ENCODE results near the gene MSANTD1.

Gene MSANTD1

DNA sequence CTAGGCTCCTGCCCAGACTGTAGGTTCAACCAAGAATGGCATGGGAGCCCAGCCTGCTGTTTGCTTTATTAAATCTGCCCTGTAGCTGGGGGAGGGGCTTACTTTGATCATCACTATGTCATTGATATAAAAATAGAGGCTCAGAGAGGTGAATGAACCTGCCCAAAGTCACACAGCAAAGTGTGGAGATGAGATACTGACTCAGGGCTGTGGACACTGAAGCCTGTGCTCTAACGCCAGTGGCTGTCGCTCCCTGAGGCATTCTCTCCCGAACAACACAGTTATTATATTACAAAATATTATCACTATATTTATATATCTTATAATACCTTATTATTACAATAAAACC, 3.5 kb downstream of the MSANTD1 start:
- H3K27ac ChIP-seq (ENCODE audit: low read length) = no peak overlapping the region

DNA sequence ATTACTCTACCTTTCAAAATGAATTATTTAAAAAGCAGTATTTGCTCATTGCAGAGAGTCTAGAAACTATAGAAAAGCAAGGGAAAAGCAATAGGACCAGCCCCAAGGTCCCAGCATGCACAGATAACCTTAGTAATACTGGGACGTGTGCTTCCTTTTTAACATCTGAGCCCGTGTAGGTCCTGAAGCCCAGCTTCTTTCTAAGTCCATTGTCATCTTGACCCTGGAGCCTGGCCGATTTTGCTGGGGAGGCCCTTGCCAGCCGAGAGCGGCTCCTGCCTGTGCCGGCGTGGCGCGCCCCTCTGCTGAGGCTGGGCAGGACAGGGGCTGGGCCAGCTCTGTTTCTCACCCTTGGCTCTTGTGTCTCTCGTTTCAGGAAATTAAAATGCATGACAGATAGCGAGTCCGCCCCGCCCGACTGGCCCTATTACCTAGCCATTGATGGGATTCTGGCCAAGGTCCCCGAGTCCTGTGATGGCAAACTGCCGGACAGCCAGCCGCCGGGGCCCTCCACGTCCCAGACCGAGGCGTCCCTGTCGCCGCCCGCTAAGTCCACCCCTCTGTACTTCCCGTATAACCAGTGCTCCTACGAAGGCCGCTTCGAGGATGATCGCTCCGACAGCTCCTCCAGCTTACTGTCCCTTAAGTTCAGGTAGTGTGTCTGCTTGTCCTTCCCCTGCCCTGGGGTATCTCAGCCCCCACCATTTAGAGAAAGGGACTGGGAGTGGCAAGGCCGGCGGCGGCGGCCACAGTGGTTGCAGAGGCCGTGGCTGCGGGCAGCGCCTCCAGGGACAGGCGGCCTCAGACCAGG, 4.1 kb downstream of the MSANTD1 start:
- H3K4me1 ChIP-seq (ENCODE audit: control insufficient read depth, low read depth, low read length) = no peaks in the 10 kb centered on the region
- no peaks in the 10 kb centered on the region for H3K27me3 ChIP-seq (ENCODE audit: control insufficient read depth, insufficient read depth, low read length)
- H3K4me3 ChIP-seq (ENCODE audit: low read length) = no peak overlapping the region
- H3K9ac ChIP-seq (ENCODE audit: low read length) = no peak overlapping the region
- H3K36me3 ChIP-seq (ENCODE audit: control insufficient read depth, low read depth, low read length) = no peaks in the 10 kb centered on the region
- no peak overlapping the region for H3K27ac ChIP-seq (ENCODE audit: low read length)
- H3K9me3 ChIP-seq (ENCODE audit: control insufficient read depth, low read depth, low read length) = no peaks in the 10 kb centered on the region

More for the DNA sequence above, 3.5 kb downstream of the MSANTD1 start:
- Histone ChIP-seq H3K9me3 (ENCODE audit: control insufficient read depth, low read depth, low read length) (no peaks in the 10 kb centered on the region), H3K4me1 (ENCODE audit: control insufficient read depth, low read depth, low read length) (no peaks in the 10 kb centered on the region), H3K9ac (ENCODE audit: low read length) (no peak overlapping the region), H3K36me3 (ENCODE audit: control insufficient read depth, low read depth, low read length) (no peaks in the 10 kb centered on the region), H3K4me3 (ENCODE audit: low read length) (no peak overlapping the region), H3K27me3 (ENCODE audit: control insufficient read depth, insufficient read depth, low read length) (no peaks in the 10 kb centered on the region)

DNA sequence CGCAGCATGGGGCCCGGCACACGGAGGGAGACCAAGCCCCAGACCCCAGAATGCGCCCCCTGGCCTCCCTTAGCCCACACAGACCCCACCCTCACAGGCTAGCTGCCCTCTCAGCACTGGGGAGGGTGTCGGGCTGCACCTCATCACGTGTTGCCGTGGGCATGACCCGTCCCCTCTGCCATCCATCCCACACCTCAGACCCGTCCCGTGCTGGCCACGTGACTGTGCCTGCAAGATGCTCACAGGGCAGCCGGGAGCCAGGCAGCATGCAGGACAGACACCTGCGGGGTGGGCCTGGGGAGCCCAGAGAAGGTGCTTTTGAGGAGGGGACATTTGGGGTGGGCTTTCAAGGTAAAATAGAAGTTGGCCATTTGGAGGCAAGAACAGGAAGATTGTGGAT, 4.8 kb downstream of the MSANTD1 start:
- Histone ChIP-seq H3K9ac (ENCODE audit: low read length) (no peak overlapping the region), H3K27me3 (ENCODE audit: control insufficient read depth, insufficient read depth, low read length) (no peaks in the 10 kb centered on the region), H3K27ac (ENCODE audit: low read length) (no peak overlapping the region), H3K36me3 (ENCODE audit: control insufficient read depth, low read depth, low read length) (no peaks in the 10 kb centered on the region), H3K9me3 (ENCODE audit: control insufficient read depth, low read depth, low read length) (no peaks in the 10 kb centered on the region), H3K4me1 (ENCODE audit: control insufficient read depth, low read depth, low read length) (no peaks in the 10 kb centered on the region), H3K4me3 (ENCODE audit: low read length) (no peak overlapping the region)

DNA sequence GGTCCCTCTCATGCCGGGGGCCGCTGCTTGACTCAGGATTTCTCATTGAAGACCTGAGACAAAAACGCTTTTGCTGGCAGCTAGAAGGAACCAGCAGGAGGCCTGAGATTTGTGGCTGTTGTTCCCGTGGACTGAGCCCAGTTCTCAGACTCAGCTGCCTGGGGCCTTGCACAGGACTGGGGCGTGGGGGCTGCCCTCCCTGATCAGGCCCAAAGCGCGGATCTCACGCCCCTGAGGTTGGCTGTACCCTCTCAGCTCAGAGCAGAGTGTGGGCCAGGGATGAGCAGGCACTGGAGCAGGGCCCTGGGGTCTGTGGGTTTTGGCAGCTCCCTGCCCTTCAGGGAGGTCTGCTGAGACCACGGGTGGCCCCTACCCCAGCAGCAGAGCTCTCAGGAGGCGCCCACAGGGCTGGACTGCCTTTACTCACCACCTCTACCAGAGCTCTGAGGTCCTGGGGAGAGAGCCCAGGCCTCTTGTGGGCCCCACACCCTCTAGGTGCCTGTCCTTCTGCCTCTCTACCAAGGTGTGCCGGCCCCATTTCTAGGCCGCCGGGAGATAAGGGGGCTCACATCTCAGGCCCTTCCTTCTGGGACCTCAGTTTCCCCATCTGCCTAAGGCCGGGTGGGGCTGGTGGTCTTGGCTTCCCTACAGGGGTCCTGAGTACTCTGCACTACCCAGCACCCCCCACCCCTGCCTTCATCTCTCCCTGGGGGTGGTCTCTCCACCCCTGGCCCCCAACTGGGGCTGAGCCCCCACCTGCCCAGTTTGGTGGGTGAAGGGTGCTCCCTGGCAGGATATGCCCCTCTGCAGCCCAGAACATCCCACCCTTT, 5.6 kb downstream of the MSANTD1 start:
- H3K9ac ChIP-seq (ENCODE audit: low read length) = no peak overlapping the region

DNA sequence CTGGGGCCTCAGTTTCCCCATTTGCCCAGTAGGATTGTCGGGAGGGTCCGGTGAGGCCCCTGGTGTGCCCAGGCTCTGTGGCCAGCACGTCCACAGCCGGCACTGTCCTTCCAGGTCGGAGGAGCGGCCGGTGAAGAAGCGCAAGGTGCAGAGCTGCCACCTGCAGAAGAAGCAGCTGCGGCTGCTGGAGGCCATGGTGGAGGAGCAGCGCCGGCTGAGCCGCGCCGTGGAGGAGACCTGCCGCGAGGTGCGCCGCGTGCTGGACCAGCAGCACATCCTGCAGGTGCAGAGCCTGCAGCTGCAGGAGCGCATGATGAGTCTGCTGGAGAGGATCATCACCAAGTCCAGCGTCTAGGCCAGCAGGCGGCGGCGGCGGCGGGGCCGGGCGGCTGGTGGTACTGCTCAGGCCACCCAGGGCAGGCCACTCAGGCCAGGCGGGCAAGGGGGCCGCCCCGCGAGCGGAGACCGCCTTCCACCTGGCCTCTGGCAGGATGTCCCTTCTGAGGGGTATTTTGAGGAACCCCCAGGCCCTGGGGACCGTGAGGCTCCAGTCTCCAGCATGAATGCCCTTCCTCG, 6.7 kb downstream of the MSANTD1 start:
- Histone ChIP-seq H3K27ac (ENCODE audit: low read length) (no peak overlapping the region), H3K4me1 (ENCODE audit: control insufficient read depth, low read depth, low read length) (no peaks in the 10 kb centered on the region), H3K27me3 (ENCODE audit: control insufficient read depth, insufficient read depth, low read length) (no peaks in the 10 kb centered on the region), H3K4me3 (ENCODE audit: low read length) (no peak overlapping the region), H3K36me3 (ENCODE audit: control insufficient read depth, low read depth, low read length) (no peaks in the 10 kb centered on the region), H3K9ac (ENCODE audit: low read length) (no peak overlapping the region), H3K9me3 (ENCODE audit: control insufficient read depth, low read depth, low read length) (no peaks in the 10 kb centered on the region)

More for the DNA sequence above, 5.6 kb downstream of the MSANTD1 start:
- H3K4me1 ChIP-seq (ENCODE audit: control insufficient read depth, low read depth, low read length) = no peaks in the 10 kb centered on the region
- H3K9me3 ChIP-seq (ENCODE audit: control insufficient read depth, low read depth, low read length) = no peaks in the 10 kb centered on the region
- no peaks in the 10 kb centered on the region for H3K27me3 ChIP-seq (ENCODE audit: control insufficient read depth, insufficient read depth, low read length)
- no peak overlapping the region for H3K27ac ChIP-seq (ENCODE audit: low read length)
- H3K36me3 ChIP-seq (ENCODE audit: control insufficient read depth, low read depth, low read length) = no peaks in the 10 kb centered on the region
- H3K4me3 ChIP-seq (ENCODE audit: low read length) = no peak overlapping the region

DNA sequence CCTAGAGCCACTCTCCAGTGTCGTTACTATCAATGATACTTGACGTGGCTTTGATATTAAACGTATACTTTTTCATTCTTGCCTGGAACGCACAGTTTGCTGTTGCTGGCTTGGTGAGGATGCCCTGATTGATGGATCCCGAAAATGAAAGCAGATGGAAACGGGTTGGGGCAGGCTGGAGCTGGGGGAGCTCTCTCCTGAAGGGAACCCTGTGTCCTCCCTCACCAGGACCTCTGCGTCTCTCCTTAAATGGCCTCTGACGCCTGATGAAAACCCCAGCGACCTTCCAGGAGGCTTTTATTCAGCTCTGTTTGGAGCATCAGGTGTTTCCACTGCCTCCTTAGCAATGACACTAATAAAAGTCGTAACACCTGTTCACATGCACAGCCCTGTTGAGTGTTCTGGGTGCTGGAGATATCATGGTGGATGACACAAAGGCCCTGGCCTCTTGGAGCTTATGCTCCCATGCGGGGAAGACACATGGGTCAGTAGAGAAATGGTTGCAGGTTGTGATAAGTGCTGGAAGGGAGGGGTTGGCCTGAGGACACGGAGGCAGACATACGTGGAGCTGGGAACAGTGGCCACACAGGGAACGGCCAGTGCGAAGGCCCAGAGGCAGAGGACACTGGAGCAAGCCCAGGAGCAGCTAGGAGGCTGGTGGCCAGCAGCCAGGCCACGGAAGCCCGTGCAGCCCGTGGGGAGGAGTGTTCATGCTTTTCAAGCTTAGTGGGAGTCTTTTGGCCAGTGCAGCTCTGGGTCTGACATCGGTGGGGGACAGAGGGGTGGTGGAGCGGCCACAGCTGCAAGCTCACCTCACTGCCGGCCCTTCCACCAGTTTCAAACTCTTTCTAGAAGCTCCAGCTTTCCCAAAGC, 7.5 kb downstream of the MSANTD1 start:
- Histone ChIP-seq H3K27ac (ENCODE audit: low read length) (no peak overlapping the region), H3K9ac (ENCODE audit: low read length) (no peak overlapping the region), H3K27me3 (ENCODE audit: control insufficient read depth, insufficient read depth, low read length) (no peaks in the 10 kb centered on the region), H3K4me3 (ENCODE audit: low read length) (no peak overlapping the region), H3K36me3 (ENCODE audit: control insufficient read depth, low read depth, low read length) (no peaks in the 10 kb centered on the region), H3K9me3 (ENCODE audit: control insufficient read depth, low read depth, low read length) (no peaks in the 10 kb centered on the region), H3K4me1 (ENCODE audit: control insufficient read depth, low read depth, low read length) (no peaks in the 10 kb centered on the region)

DNA sequence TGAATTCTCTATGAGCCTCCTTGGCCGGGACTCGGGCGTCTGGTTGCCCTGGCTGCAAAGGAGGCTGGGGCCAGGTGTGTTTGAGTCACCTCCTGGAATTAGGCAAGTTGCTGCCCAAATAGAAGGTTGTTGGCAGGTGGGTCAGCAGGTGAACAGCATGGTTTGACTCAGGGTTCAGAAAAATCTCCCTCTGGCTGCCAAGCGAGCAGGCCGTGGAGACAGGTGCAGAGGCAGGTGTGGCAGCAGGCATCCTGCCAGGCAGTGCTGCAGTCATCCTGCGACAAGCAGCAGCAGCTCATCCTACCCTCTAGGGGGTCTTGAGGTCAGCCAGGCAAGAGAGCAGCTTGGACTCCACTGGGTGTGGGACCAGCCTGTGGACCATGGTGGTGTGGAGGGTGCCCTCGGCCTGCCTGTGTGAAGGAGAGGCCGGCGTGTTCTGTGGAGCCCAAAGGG, 8.2 kb downstream of the MSANTD1 start:
- Histone ChIP-seq H3K9ac (ENCODE audit: low read length) (no peak overlapping the region), H3K9me3 (ENCODE audit: control insufficient read depth, low read depth, low read length) (no peaks in the 10 kb centered on the region), H3K27ac (ENCODE audit: low read length) (no peak overlapping the region), H3K36me3 (ENCODE audit: control insufficient read depth, low read depth, low read length) (no peaks in the 10 kb centered on the region), H3K4me3 (ENCODE audit: low read length) (no peak overlapping the region), H3K4me1 (ENCODE audit: control insufficient read depth, low read depth, low read length) (no peaks in the 10 kb centered on the region), H3K27me3 (ENCODE audit: control insufficient read depth, insufficient read depth, low read length) (no peaks in the 10 kb centered on the region)

DNA sequence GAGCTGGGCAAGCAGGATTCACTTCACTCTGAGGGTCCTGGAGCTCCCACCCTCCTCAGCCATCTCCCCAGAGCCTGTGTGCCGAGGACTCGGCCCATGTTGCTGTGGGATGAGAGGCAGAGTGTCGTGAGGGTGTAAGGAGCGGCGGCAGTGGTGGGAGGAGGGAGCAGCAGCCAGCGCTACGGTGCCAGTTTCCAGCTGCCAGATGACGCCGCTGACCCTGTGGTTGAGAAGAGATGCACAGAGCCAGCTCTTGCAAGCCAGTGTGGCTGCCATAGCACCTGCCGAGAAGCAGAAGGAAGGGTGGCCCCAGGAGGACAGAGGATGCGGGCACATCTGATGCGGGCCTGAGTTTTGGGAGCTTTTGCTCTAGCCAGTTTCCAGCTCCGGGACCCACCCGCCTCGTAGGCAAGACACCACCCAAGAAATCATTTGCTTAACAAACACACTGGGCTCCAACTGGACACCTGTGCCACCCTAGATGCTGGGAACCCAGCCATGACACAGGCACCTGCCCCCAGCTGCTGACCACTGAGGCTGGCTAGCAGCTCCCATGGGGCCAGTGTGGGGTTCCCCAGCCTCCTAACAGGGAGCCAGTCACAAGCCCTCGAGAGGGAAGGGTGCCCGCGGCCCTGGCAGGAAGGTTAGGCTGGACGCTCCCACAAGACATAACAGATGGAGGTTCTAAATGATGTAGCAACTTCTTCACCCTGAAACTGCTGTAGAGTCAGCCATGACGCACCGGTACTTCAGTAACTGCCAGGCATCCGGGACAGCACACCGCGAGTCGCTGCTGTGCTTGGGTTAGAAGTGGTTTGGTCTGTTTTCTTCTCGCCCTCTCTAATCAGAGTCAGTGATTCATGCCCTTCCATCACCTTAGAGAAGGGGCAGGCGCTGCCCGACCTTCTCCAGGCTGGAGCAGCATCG, 8.9 kb downstream of the MSANTD1 start:
- Histone ChIP-seq H3K27ac (ENCODE audit: low read length) (no peak overlapping the region), H3K4me3 (ENCODE audit: low read length) (no peak overlapping the region), H3K36me3 (ENCODE audit: control insufficient read depth, low read depth, low read length) (no peaks in the 10 kb centered on the region), H3K4me1 (ENCODE audit: control insufficient read depth, low read depth, low read length) (no peaks in the 10 kb centered on the region), H3K9ac (ENCODE audit: low read length) (no peak overlapping the region), H3K9me3 (ENCODE audit: control insufficient read depth, low read depth, low read length) (no peaks in the 10 kb centered on the region), H3K27me3 (ENCODE audit: control insufficient read depth, insufficient read depth, low read length) (no peaks in the 10 kb centered on the region)

DNA sequence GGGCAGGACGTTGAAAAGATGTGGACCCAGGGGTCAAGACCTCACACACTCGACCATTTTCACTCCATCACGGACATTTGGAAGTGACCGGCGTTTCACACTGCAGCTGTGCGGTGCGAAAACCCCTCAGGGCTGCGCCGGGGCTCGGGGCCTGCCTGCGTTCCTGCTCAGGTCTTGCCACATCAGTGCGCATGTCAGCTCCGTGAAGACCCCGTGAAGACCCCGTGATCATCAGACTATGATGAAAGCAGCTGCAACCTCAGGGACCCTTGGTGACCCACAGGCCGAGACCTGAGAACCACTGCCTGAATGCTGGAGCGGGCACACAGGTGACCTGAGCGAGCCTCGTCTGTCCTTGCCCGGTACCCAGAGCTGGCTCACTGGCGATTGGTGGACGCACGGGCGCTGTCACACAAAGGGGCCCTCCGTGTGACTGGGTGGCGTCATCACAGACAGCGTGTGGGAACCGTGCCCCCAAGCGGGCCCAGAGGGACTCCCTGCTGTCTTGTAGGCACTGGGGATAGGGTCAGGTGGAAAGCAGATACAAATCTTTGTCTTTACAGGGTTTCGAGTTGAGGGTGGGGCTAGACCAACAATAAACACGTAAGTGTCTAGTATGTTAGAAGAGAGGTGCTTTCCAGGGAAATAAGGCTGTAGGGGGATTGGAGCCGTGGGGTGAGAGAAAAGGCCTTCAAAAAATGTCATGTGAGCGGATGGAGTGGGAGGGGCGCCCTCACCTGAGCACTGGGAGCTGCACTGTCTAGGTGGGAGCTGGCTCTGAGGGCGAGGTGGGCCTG, 12.7 kb downstream of the MSANTD1 start:
- Histone ChIP-seq H3K4me3 (ENCODE audit: low read length) (no peak overlapping the region), H3K36me3 (ENCODE audit: control insufficient read depth, low read depth, low read length) (no peaks in the 10 kb centered on the region), H3K27ac (ENCODE audit: low read length) (no peak overlapping the region), H3K4me1 (ENCODE audit: control insufficient read depth, low read depth, low read length) (no peaks in the 10 kb centered on the region), H3K9me3 (ENCODE audit: control insufficient read depth, low read depth, low read length) (no peaks in the 10 kb centered on the region), H3K27me3 (ENCODE audit: control insufficient read depth, insufficient read depth, low read length) (no peaks in the 10 kb centered on the region), H3K9ac (ENCODE audit: low read length) (no peak overlapping the region)
